Measurements from ENCODE around the gene TMEM8B. TPM values are rescaled to one million over a fixed set of nuclear protein-coding genes. Genes with fewer than 3 reads are reported as not detected.
A peak's percentile ranks its signal among the peaks of the same experiment; 100 is the strongest.

The TMEM8B gene
- total RNA-seq, 3 donors from 2014 or later = 12.4 to 22.8 (median 18.9) TPM

GRCh38 chr9:35829764-35830096, 702 bp downstream of the TMEM8B start:
- Histone ChIP-seq H3K9me3 (no peaks in the 10 kb centered on the region), H3K4me1 (ENCODE audit: low read depth) (peaks cover 28% of the 10 kb centered on the region), H3K4me3 (no peak overlapping the region), H3K36me3 (ENCODE audit: low read depth) (no peaks in the 10 kb centered on the region)
- intact Hi-C loops (cut with DNase I, micrococcal nuclease) = loop anchor here (5.0 to 10.0 kb wide), 2 partner anchors 53 to 55 kb away; no protein-coding TSS in a partner anchor
- no peak for ATAC-seq
- no peak for TF ChIP-seq CTCF (IDR thresholded peaks at IDR 0.05)
- no peak for DNase-seq

- ATAC-seq (no peak), DNase-seq (no peak)
- Histone ChIP-seq H3K9me3 (no peaks in the 10 kb centered on the region), H3K4me3 (no peak overlapping the region), H3K4me1 (ENCODE audit: low read depth) (peaks cover 40% of the 10 kb centered on the region), H3K36me3 (ENCODE audit: low read depth) (no peaks in the 10 kb centered on the region)
- intact Hi-C loops (cut with DNase I, micrococcal nuclease) = loop anchor here in 1 of 2 donors (10.0 kb wide), 1 partner anchor 54 kb away; no protein-coding TSS in a partner anchor
- no peak for TF ChIP-seq CTCF (IDR thresholded peaks at IDR 0.05)
Measured at GRCh38 chr9:35831040-35831439, 2.0 kb downstream of the TMEM8B start.

- no peaks in the 10 kb centered on the region for H3K36me3 ChIP-seq (ENCODE audit: low read depth)
- H3K4me1 ChIP-seq (ENCODE audit: low read depth) = peaks cover 44% of the 10 kb centered on the region
- TF ChIP-seq CTCF (IDR thresholded peaks at IDR 0.05) = no peak
- no peaks in the 10 kb centered on the region for H3K9me3 ChIP-seq
- H3K4me3 ChIP-seq = no peak overlapping the region
- peak; percentile 7 for ATAC-seq
- peak in 1 of 3 donors; percentile 60 for DNase-seq
- intact Hi-C loops (cut with DNase I, micrococcal nuclease) = loop anchor here in 1 of 2 donors (10.0 kb wide), 1 partner anchor 52 kb away; no protein-coding TSS in a partner anchor
Measured at GRCh38 chr9:35832814-35833213, 3.8 kb downstream of the TMEM8B start.

- no peak for TF ChIP-seq CTCF (IDR thresholded peaks at IDR 0.05)
- Histone ChIP-seq H3K4me3 (no peak overlapping the region), H3K9me3 (no peaks in the 10 kb centered on the region), H3K4me1 (ENCODE audit: low read depth) (peaks cover 39% of the 10 kb centered on the region), H3K36me3 (ENCODE audit: low read depth) (no peaks in the 10 kb centered on the region)
- ATAC-seq = no peak
- peak in 1 of 3 donors; percentile 17 for DNase-seq
- intact Hi-C loops (cut with DNase I, micrococcal nuclease) = loop anchor here in 1 of 2 donors (10.0 kb wide), 1 partner anchor 50 kb away; no protein-coding TSS in a partner anchor
Measured at GRCh38 chr9:35834260-35835215, 5.5 kb downstream of the TMEM8B start.

- Histone ChIP-seq H3K4me1 (ENCODE audit: low read depth) (peaks cover 33% of the 10 kb centered on the region), H3K9me3 (no peaks in the 10 kb centered on the region), H3K36me3 (ENCODE audit: low read depth) (no peaks in the 10 kb centered on the region), H3K4me3 (no peak overlapping the region)
- peak; percentile 76 for ATAC-seq
- DNase-seq = peak; percentile 62 to 68 (median 66)
- intact Hi-C loops (cut with DNase I, micrococcal nuclease) = loop anchor here in 1 of 2 donors (10.0 kb wide), 1 partner anchor 50 kb away; no protein-coding TSS in a partner anchor
- TF ChIP-seq CTCF (IDR thresholded peaks at IDR 0.05) = peak; percentile 25
Measured at GRCh38 chr9:35835216-35835632, 6.2 kb downstream of the TMEM8B start.

All from mucosa of descending colon (tissue), 3 donors.